Measurements from ENCODE around the gene RNF8. TPM values are rescaled to one million over a fixed set of nuclear protein-coding genes. Genes with fewer than 3 reads are reported as not detected.

RNF8 gene
- total and polyA plus RNA-seq, 9 of the 15 experiments (the other 6 are each of a cell fraction or from before 2014, with no cell fraction given), result 10.6 to 47.0 (median 37.5) TPM

GRCh38 chr6:37352384-37352783 is 1.4 kb upstream of the RNF8 start:
- Histone ChIP-seq H4K20me1 (replicated peaks; ENCODE audit: control insufficient read depth, insufficient read depth, low read length) (no peaks in the 10 kb centered on the region; the same call in 1 of the 2 replicates), H3K27ac (ENCODE audit: extremely low read depth, low read depth, low read length) (no peak overlapping the region), H3K4me3 (no peak overlapping the region), H2AFZ (ENCODE audit: low read depth, low read length) (no peak overlapping the region), H3K27me3 (ENCODE audit: control insufficient read depth in 2 of 2, insufficient read depth in 2 of 2, low read length in 2 of 2) (no peaks in the 10 kb centered on the region), H3K36me3 (ENCODE audit: control insufficient read depth, insufficient read depth, low read length) (no peaks in the 10 kb centered on the region), H3K79me2 (ENCODE audit: control insufficient read depth, insufficient read depth, low read length) (peaks cover 38% of the 10 kb centered on the region), H3K4me1 (replicated peaks in 1 of 2; ENCODE audit: control insufficient read depth in 2 of 2, insufficient read depth in 2 of 2, low read length in 2 of 2) (peaks cover 18 to 28% of the 10 kb centered on the region in 2 experiments; a peak in 4 of 5 replicates), H3K9me1 (ENCODE audit: control insufficient read depth, insufficient read depth, low read length) (no peaks in the 10 kb centered on the region), H3K4me2 (ENCODE audit: insufficient read depth, low read length) (no peak overlapping the region), H3K9ac (ENCODE audit: insufficient read depth in 1 of 2, low read depth in 2 of 2, low read length in 2 of 2) (no peak overlapping the region), H3K9me3 (replicated peaks; ENCODE audit: control insufficient read depth, insufficient read depth, low read depth, low read length) (no peaks in the 10 kb centered on the region)
- DNase-seq (ENCODE audit: extremely low read depth in 1 of 4, low spot score in 3 of 4) (no peak), FAIRE-seq (no peak), ATAC-seq (no peak)
- ChIA-PET CTCF (ENCODE audit: low intra/inter-chr PET ratio) (no interaction called here), POLR2A (no interaction called here)
- 72% methylated on average over 3 of the region's 3 CpGs for WGBS (ENCODE audit: insufficient coverage, low coverage, missing lambda C conversion rate)
- no peak for TF ChIP-seq ZNF445 (CRISPR knock-in tag; IDR thresholded peaks at IDR 0.05; ENCODE audit: low read depth)
- TF ChIP-seq, protein P1, sequence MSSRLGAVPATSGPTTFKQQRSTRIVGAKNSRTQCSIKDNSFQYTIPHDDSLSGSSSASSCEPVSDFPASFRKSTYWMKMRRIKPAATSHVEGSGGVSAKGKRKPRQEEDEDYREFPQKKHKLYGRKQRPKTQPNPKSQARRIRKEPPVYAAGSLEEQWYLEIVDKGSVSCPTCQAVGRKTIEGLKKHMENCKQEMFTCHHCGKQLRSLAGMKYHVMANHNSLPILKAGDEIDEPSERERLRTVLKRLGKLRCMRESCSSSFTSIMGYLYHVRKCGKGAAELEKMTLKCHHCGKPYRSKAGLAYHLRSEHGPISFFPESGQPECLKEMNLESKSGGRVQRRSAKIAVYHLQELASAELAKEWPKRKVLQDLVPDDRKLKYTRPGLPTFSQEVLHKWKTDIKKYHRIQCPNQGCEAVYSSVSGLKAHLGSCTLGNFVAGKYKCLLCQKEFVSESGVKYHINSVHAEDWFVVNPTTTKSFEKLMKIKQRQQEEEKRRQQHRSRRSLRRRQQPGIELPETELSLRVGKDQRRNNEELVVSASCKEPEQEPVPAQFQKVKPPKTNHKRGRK (tag; IDR thresholded peaks at IDR 0.05), result peak; percentile 87
- no peak for TF ChIP-seq FOXA1 (IDR thresholded peaks at IDR 0.05; ENCODE audit: borderline replicate concordance)
- BruUV-seq (replicated peaks), result no TSS peak
- in situ Hi-C loops (cut with MboI), result loop anchor here (25.0 kb wide), 1 partner anchor 1135 kb away; no protein-coding TSS in a partner anchor
- intact Hi-C loops (cut with micrococcal nuclease), result no loop called here
